ENCODE measurements around the gene SELENOV.
"Not testable (repeated sequence)": the region's sequence is repeated elsewhere in the genome, so short reads cannot be mapped to it uniquely, and the experiment has no call there.

SELENOV gene

GRCh38 chr19:39471756-39472536, 43.0 kb upstream of the SELENOV start:
- in situ Hi-C loops (cut with MboI; ENCODE audit: low pct_unique_long_range_greater_than_20kb, low sequenced_read_pairs, unreplicated experiment): no loop called here
- no peak for DNase-seq (ENCODE audit: low spot score)
- no peak for TF ChIP-seq CTCF (IDR thresholded peaks at IDR 0.05; ENCODE audit: extremely low read depth, insufficient read depth, missing control alignments)

DNA sequence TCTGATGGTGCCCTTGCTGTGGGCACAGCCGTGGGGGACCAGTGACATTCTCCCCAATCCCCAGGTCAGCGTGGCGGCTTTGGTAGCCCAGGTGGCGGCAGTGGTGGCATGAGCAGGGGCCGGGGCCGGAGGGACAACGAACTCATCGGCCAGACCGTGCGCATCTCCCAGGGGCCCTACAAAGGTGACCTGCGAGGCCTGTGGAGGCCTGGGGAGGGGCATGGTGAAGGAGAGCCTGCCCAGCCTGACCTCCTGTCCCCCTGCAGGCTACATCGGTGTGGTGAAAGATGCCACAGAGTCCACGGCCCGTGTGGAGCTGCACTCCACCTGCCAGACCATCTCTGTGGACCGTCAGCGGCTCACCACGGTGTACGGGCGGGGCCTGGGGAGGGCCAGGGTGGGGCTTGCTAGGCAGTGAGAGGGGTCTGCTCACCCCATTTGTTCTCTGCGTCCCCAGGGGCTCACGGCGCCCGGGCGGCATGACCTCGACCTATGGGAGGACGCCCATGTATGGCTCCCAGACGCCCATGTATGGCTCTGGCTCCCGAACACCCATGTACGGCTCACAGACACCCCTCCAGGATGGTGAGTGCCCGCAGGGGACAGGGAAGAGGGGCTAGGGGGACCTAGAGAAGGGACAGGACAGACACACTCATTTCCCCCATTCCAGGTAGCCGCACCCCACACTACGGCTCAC, 42.0 kb upstream of the SELENOV start:
- no peak for TF ChIP-seq CTCF (IDR thresholded peaks at IDR 0.05; ENCODE audit: extremely low read depth, insufficient read depth, missing control alignments)
- in situ Hi-C loops (cut with MboI; ENCODE audit: low pct_unique_long_range_greater_than_20kb, low sequenced_read_pairs, unreplicated experiment): no loop called here
- DNase-seq (ENCODE audit: low spot score): no peak

GRCh38 chr19:39473443-39473960, 41.4 kb upstream of the SELENOV start:
- no peak for TF ChIP-seq CTCF (IDR thresholded peaks at IDR 0.05; ENCODE audit: extremely low read depth, insufficient read depth, missing control alignments)
- in situ Hi-C loops (cut with MboI; ENCODE audit: low pct_unique_long_range_greater_than_20kb, low sequenced_read_pairs, unreplicated experiment): no loop called here
- no peak for DNase-seq (ENCODE audit: low spot score)

DNA sequence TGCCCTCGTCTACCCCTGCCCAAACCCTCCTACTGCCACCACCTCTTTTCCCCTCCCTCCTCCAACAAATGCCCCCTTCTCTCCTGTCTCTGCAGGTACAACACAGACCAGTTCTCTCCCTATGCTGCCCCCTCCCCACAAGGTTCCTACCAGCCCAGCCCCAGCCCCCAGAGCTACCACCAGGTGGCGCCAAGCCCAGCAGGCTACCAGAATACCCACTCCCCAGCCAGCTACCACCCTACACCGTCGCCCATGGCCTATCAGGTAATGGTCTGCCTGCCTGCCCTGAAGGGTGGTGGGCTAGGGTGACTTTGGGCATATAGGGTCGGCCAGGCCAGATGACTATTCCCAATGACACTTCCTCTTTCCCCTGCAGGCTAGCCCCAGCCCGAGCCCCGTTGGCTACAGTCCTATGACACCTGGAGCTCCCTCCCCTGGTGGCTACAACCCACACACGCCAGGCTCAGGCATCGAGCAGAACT, 40.8 kb upstream of the SELENOV start:
- peak; percentile 81 for TF ChIP-seq CTCF (IDR thresholded peaks at IDR 0.05; ENCODE audit: extremely low read depth, insufficient read depth, missing control alignments)
- DNase-seq (ENCODE audit: low spot score): peak; percentile 78
- in situ Hi-C loops (cut with MboI; ENCODE audit: low pct_unique_long_range_greater_than_20kb, low sequenced_read_pairs, unreplicated experiment): no loop called here

- no peak for DNase-seq (ENCODE audit: low spot score)
- in situ Hi-C loops (cut with MboI; ENCODE audit: low pct_unique_long_range_greater_than_20kb, low sequenced_read_pairs, unreplicated experiment): no loop called here
- TF ChIP-seq CTCF (IDR thresholded peaks at IDR 0.05; ENCODE audit: extremely low read depth, insufficient read depth, missing control alignments): no peak
Observed at GRCh38 chr19:39475748-39476147, 39.2 kb upstream of the SELENOV start.

- DNase-seq (ENCODE audit: low spot score); in situ Hi-C loops (cut with MboI; ENCODE audit: low pct_unique_long_range_greater_than_20kb, low sequenced_read_pairs, unreplicated experiment): not testable (repeated sequence)
Observed at GRCh38 chr19:39479319-39479801, 35.6 kb upstream of the SELENOV start.

DNA sequence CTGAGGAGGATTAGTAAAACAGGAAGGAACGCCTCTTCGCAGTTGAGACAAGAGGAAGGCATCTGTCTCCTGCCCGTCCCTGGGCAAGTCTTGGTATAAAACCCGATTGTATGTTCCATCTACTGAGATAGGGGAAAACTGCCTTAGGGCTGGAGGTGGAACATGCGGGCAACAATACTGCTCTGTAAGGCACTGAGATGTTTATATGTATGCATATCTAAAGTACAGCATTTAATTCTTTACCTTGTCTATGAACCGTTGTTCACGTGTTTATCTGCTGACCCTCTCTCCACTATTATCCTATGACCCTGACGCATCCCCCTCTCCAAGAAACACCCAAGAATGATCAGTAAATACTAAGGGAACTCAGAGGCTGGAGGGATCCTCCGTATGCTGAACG, 35.0 kb upstream of the SELENOV start:
- no peak for DNase-seq (ENCODE audit: low spot score)
- in situ Hi-C loops (cut with MboI; ENCODE audit: low pct_unique_long_range_greater_than_20kb, low sequenced_read_pairs, unreplicated experiment): no loop called here
- no peak for TF ChIP-seq CTCF (IDR thresholded peaks at IDR 0.05; ENCODE audit: extremely low read depth, insufficient read depth, missing control alignments)
